ENCODE results near the gene RNF223.
A peak's percentile ranks its signal among the peaks of the same experiment; 100 is the strongest.

The RNF223 gene

GRCh38 chr1:1073743-1074587 is at the start of gene RNF223:
Gene RNF223, minus strand, starts transcription at chr1:1074306. Its CDS starts 1,740 bp downstream, at chr1:1072566.
- DNase-seq = peak; percentile 32

DNA sequence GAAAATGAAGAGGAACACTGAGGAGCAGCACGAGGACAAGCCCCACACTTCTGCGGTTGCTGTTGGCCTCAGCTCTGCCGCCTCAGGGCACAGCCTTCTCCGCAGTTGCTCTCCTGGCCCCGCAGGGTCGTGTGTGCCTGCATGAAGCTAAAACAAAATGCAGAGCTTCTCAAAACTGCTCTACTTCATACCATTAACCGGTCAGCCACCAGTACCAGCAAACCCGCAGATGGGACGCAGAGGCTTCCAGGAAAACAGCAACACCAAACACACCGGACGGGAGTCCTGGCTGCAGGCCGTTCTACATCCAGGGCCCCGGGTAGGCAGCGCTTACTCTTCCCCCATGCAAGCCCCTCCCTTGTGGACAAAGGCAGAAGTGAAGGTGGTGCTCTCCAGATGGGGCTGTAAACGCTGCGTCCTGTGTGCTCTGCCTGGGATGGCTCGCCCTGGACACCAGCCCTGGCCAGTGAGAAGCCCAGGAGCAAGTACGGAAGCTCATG is 48.9 kb upstream of the RNF223 start:
- no peak for DNase-seq

- DNase-seq = peak; percentile 71
These were observed 48.1 kb upstream of the RNF223 start for GRCh38 chr1:1122078-1122811.

DNA sequence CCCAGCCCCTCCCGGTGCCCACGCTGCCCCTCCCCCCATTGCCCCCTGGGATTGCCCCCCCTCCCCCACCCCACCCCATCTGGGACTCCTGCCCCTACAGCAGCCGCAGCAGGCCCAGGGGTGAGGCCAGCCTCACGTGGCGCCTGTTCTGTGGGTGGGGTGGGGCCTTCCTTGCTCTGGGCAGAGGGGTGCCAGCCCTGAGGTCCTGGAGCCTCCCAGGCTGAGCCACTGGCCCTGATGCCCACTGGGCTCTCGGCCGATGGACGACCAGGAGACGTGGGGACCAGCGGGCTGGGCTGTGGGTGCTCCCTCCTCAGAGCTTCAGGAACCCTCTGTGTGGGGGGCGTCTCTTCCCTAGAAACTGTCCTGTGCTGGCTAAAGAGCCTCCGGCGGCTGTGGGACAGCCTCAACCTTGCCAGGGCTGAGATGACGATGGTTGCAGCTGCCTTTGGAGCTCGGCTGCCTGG is 47.5 kb upstream of the RNF223 start:
- DNase-seq = no peak

DNA sequence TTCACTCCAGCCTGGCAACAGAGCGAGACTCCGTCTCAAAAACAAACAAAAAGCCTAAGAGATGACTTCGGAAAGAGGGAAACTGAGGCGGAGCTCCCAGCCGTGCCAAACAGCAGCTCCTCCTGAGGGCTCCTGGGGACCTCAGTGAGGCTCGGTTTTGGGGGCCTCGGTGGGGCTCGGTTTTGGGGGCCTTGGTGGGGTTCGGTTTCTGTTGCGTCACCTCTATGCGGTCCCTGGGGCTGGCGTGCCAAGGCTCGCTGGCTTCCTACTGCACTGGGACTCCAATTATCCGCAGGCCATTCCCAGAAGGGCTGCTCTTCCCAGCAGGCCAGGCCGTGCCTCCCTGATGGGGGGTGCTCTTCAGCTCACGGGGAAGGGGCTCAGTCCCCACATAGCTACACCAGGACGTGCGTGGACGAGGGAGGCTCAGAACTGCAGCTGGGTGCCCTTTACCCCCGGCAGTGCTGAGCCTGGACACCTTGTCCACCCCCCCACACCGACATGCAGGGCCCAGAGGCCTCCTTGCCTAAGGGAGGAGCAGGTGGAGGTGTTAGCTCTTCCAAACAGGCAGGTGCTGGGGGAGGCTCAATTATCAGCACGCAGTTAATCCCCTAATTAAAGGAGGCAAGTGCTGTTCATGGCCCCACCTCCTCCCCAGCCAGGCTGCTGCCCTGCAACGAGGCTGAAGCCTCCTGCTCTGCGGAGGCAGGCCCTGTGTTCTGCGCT is 46.9 kb upstream of the RNF223 start:
- no peak for DNase-seq

DNA sequence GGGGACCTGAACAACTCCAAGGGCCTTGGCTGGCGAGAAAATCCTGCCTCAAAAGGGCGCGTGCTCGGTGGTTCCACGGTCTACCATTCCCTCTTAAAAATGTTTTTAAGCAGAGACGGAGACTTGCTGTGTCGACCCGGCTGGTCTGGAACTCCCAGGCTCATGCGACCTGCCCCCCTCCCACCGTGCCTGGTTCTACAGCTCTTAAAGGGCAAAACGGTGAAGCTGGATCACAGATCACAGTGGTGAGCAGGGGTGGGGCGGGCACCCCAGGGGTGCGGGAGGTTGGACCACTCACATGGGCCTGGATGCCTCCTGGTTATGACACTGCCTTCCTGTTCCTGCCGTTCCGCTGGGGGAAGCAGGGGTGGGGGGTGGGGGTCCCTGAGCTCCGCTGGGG is 46.0 kb upstream of the RNF223 start:
- DNase-seq = no peak

- DNase-seq = no peak
These were observed 45.3 kb upstream of the RNF223 start for GRCh38 chr1:1119272-1119890.

- DNase-seq = no peak
These were observed 44.7 kb upstream of the RNF223 start for GRCh38 chr1:1118876-1119220.

DNA sequence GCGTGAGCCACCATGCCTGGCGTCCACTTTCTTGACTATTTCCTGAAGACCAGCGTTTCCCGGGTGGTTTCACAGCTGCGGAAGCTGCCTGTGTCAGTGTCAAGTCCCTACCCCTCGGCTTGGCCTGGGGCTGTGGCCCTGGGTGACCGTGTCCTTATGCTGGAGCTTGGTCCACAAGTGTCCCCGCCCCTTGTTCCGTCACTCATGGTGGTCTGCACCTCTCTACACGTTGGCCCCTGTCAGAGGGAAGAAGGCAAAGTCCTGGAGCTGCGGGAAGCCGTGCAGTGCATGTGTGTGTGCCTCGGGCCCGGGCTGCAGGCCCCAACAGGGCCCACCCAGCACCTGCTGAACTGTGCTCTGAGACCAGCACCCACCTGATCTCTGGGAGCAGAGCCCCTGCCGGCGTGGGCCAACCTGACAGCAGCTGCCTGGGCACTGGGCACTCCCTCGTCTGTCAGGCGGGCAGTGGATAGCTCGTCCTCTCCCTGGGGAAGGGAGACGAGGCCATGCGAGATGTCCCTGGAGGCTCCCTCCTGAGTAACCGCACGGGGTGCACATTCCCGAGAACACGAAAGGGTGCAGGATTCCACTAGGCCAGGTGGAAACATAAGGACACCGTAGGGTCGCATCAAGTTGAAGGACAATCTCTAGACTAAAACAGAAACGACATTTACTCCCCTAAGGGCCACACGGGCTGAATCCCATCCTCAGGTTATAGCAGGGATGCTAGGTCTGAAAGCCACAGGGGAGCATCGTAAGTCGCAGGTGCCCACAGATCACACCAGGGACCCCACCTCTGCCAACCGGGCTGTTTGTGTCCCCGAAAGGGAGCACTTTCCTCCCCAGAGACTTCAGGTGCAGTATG is 44.1 kb upstream of the RNF223 start:
- DNase-seq = no peak

DNA sequence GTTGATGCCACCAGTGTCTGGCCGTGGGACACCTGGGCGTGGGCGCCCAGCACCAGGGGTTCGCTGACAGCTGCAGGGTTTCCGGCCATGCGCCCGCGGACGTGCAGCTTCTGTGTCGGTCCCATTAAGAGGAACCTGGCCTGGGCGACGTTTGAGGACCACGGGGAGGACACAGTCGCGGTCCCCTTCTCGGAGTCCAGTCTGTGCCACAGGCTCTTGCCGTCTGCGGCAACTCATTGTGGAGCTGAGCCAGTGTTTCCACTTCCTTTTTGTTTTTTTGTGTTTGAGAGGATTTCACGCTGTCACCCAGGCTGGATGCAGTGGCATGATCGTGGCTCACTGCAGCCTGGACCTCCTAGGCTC is 43.3 kb upstream of the RNF223 start:
- no peak for DNase-seq

- peak; percentile 14 for DNase-seq
These were observed 42.8 kb upstream of the RNF223 start for GRCh38 chr1:1116701-1117468.

DNA sequence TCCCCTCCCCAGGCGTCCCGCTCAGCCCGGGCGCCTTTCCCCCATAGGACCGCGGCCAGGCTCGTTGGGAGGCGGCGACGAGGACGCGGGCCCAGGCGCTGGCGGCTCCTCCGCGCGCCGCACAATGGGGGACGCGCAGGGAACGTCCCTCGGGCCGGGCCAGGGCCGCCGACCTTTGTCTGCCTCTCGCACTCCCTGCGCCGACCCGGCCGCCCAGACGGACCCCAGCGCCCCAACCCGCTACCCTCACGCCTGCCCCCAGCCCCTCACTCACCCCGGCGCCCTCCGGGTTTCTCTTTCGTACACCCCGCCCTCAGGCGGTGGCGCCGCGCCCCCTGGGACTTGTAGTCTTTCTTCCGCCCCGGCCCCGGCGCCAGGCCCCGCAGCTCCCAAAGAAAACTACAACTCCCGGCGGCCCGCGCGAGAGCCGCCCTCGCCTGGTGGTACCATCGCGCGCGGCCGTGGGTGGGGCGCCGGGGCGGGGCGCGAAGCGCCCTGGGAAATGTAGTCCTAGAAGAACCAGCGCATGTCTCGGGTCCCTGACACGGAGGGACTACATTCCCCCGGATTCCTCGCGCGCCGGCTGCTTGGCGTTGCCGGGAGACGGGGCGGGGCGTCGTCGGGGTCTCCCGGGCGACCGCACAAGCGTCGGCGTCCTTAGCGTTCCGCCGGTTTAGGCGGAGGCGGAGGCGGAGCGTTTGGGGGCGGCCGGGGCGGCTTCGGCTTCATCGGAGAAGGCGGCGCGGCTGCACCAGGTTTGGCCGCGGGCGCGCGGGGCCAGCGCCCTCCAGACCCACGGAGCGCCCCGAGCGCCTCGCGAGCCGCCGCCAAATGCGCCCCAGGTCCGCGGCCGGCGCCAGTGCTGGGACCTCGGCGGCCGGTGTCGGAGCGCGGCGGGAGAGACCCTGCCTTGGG is 41.9 kb upstream of the RNF223 start, which contains the start of gene C1orf159:
C1orf159 (minus strand) TSS at position 304 of the 915 bp plus-strand sequence. CDS start 24,546 bp downstream, outside the sequence.
- DNase-seq = peak; percentile 98

- no peak for DNase-seq
These were observed 41.2 kb upstream of the RNF223 start for GRCh38 chr1:1115136-1115785.

DNA sequence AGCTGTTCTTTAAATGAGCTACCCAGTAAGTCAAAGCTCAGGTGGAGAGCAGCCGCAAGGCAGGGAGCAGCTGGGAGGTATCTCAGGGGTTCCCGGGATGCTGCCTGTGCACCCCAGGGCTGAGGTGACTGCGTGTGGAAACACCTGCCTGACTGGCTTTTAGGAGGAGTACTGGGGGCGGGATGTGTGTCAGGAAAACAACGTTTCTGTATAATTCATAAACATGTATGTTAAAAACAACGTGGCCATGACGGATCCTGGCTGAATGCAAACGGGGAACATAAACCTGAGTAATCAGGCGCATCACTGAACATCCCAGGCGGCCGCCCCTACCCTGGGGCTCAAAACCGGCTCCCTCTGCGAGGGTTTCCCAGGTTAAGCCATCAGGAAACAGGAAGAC is 40.3 kb upstream of the RNF223 start:
- no peak for DNase-seq

DNA sequence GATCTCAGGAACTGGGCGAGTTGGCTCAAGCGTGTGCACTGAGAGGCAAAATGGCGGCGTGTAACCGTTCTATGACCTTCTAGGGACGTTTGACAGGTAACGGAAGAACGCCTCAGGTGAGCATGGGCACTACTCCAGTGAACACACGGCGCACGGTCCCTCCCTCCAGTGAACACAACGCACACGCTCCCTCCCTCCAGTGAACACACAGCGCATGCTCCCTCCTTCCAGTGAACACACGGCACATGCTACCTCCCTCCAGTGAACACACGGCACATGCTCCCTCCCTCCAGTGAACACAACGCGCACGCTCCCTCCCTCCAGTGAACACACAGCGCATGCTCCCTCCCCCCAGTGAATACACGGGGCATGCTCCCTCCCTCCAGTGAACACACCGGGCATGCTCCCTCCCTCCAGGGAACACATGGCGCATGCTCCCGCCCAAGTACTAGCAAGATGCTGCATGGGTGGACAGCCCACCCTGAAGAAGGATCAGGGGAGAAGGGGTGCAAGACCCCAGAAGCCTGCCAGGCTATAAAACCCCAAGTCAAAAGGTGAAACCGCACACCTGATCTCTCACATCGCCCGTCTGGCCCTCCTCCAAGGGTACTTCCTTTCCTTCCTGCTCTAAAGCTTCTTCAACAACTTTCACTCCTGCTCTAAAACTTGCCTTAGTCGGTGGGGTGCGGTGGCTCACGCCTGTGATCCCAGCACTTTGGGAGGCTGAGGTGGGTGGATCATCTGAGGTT is 38.3 kb upstream of the RNF223 start:
- no peak for DNase-seq

- no peak for DNase-seq
These were observed 37.6 kb upstream of the RNF223 start for GRCh38 chr1:1111516-1112236.

GRCh38 chr1:1110561-1110971 is 36.5 kb upstream of the RNF223 start:
- DNase-seq = no peak

DNA sequence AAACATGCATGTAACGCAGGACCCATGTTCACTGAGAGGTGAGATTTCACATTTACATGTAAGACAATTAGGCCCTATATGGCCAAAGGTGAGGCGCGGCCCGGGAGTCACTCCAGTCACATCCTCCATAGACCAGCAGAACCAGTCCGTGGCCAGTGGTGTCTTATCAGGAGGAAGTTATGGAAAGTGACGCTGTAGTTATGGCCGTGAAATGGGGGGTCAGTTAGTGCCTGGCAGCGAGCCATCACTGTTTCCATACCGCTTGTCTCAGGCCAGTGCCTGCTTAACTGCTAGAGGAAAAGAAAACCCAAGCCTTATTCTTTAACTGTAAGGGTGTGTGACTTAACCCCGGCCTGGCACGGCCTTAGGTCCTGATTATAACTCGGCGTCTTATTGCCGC is 35.6 kb upstream of the RNF223 start:
- no peak for DNase-seq
